ENCODE measurements around the gene MFSD12.
A peak's percentile ranks its signal among the peaks of the same experiment; 100 is the strongest.

The MFSD12 gene

DNA sequence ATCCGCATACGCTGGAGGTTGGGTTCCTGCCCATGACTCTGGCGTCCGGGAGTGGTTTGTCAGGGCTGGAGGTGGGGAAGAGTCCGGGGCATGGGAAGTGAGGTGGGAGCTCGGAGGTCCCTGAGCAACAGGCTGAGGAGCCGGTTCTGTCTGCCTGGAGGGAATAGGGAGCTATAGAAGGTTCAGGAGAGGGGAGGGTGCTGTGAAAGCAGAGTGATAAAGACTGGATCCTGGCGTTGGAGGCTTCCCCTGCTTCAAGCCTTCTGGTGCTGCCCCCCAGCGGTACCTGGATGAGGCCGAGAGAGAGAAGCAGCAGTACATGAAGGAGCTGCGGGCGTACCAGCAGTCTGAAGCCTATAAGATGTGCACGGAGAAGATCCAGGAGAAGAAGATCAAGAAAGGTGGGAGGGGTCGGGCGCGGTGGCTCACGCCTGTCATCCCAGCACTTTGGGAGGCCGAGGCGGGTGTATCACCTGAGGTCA lies 17.9 kb upstream of the MFSD12 start:
- peak; percentile 65 for TF ChIP-seq CTCF (IDR thresholded peaks at IDR 0.05; ENCODE audit: low read depth, low read length, missing control alignments)
- DNase-seq, result peak; percentile 49
- in situ Hi-C loops (cut with HindIII; ENCODE audit: low pct_ligation_motif_present, low sequenced_read_pairs), result no loop called here
- Histone ChIP-seq H3K36me3 (replicated peaks) (peaks cover 14% of the 10 kb centered on the region), H3K27ac (no peak overlapping the region), H3K4me3 (ENCODE audit: low read depth, low read length) (no peak overlapping the region), H3K27me3 (replicated peaks) (no peaks in the 10 kb centered on the region)

- Histone ChIP-seq H3K36me3 (replicated peaks) (peaks cover 14% of the 10 kb centered on the region), H3K4me3 (ENCODE audit: low read depth, low read length) (peak overlapping the region; percentile 77), H3K27me3 (replicated peaks) (no peaks in the 10 kb centered on the region), H3K27ac (no peak overlapping the region)
- in situ Hi-C loops (cut with HindIII; ENCODE audit: low pct_ligation_motif_present, low sequenced_read_pairs), result no loop called here
- DNase-seq, result peak; percentile 96
- TF ChIP-seq CTCF (IDR thresholded peaks at IDR 0.05; ENCODE audit: low read depth, low read length, missing control alignments), result no peak
Observed at GRCh38 chr19:3573858-3574637, 16.7 kb upstream of the MFSD12 start.

GRCh38 chr19:3573162-3573857 lies 15.9 kb upstream of the MFSD12 start:
- Histone ChIP-seq H3K4me3 (ENCODE audit: low read depth, low read length) (peak overlapping the region; percentile 77), H3K36me3 (replicated peaks) (peaks cover 14% of the 10 kb centered on the region), H3K27ac (peak overlapping the region; percentile 58), H3K27me3 (replicated peaks) (no peaks in the 10 kb centered on the region)
- in situ Hi-C loops (cut with HindIII; ENCODE audit: low pct_ligation_motif_present, low sequenced_read_pairs), result no loop called here
- no peak for DNase-seq
- no peak for TF ChIP-seq CTCF (IDR thresholded peaks at IDR 0.05; ENCODE audit: low read depth, low read length, missing control alignments)

GRCh38 chr19:3572855-3573161 lies 15.4 kb upstream of the MFSD12 start, which contains the start of gene HMG20B:
HMG20B (plus strand) TSS chr19:3572944; CDS start chr19:3573310, 366 bp downstream.
- in situ Hi-C loops (cut with HindIII; ENCODE audit: low pct_ligation_motif_present, low sequenced_read_pairs), result no loop called here
- H3K27me3 ChIP-seq (replicated peaks), result no peaks in the 10 kb centered on the region
- peak within 1 kb of the TSS; percentile 77 for H3K4me3 ChIP-seq (ENCODE audit: low read depth, low read length)
- peak within 1 kb of the TSS; percentile 58 for H3K27ac ChIP-seq
- no peak for DNase-seq
- peaks cover 14% of the 10 kb centered on the region for H3K36me3 ChIP-seq (replicated peaks)
- no peak for TF ChIP-seq CTCF (IDR thresholded peaks at IDR 0.05; ENCODE audit: low read depth, low read length, missing control alignments)

- DNase-seq, result peak; percentile 100
- peak overlapping the region; percentile 62 for H3K4me3 ChIP-seq (ENCODE audit: low read depth, low read length)
- in situ Hi-C loops (cut with HindIII; ENCODE audit: low pct_ligation_motif_present, low sequenced_read_pairs), result no loop called here
- H3K27me3 ChIP-seq (replicated peaks), result no peaks in the 10 kb centered on the region
- TF ChIP-seq CTCF (IDR thresholded peaks at IDR 0.05; ENCODE audit: low read depth, low read length, missing control alignments), result no peak
- H3K36me3 ChIP-seq (replicated peaks), result peaks cover 14% of the 10 kb centered on the region
- peak overlapping the region; percentile 52 for H3K27ac ChIP-seq
Observed at GRCh38 chr19:3572132-3572854, 14.9 kb upstream of the MFSD12 start.
